HG03039 (cell line): ENCODE measurements around the gene CAMK2B.

Experiments
- ATAC-seq: cut with Tn5 transposase; IDR thresholded peaks from one replicate; pipeline ENCODE4 v1.9.1; 2021; ENCODE audit warnings: mild to moderate bottlenecking, moderate library complexity; ENCODE audit not compliant: unreplicated experiment

CAMK2B gene

GRCh38 chr7:44325201-44325671, at the start of gene CAMK2B:
Gene CAMK2B, minus strand, starts transcription at chr7:44325594. Its CDS starts 173 bp downstream, at chr7:44325421.
- ATAC-seq, result no peak

GRCh38 chr7:44374007-44374763, 48.8 kb upstream of the CAMK2B start:
- ATAC-seq, result no peak

- ATAC-seq, result no peak
These were observed 48.0 kb upstream of the CAMK2B start for GRCh38 chr7:44373418-44373740.

- ATAC-seq, result no peak
These were observed 47.4 kb upstream of the CAMK2B start for GRCh38 chr7:44372560-44373417.

GRCh38 chr7:44368885-44369284, 43.5 kb upstream of the CAMK2B start:
- no peak for ATAC-seq

GRCh38 chr7:44368455-44368854, 43.1 kb upstream of the CAMK2B start:
- ATAC-seq, result no peak

GRCh38 chr7:44367475-44368043, 42.2 kb upstream of the CAMK2B start:
- ATAC-seq, result no peak

GRCh38 chr7:44366986-44367385, 41.6 kb upstream of the CAMK2B start:
- ATAC-seq, result no peak

GRCh38 chr7:44353668-44354067, 28.3 kb upstream of the CAMK2B start:
- ATAC-seq, result no peak

GRCh38 chr7:44348851-44349781, 23.7 kb upstream of the CAMK2B start:
- ATAC-seq, result no peak

- ATAC-seq, result no peak
These were observed 22.9 kb upstream of the CAMK2B start for GRCh38 chr7:44348300-44348699.

- ATAC-seq, result no peak
These were observed 22.2 kb upstream of the CAMK2B start for GRCh38 chr7:44347546-44348114.

GRCh38 chr7:44346063-44346462, 20.7 kb upstream of the CAMK2B start:
- no peak for ATAC-seq

- ATAC-seq, result no peak
These were observed 16.0 kb upstream of the CAMK2B start for GRCh38 chr7:44341401-44341800.

- no peak for ATAC-seq
These were observed 13.2 kb upstream of the CAMK2B start for GRCh38 chr7:44338600-44338999.

GRCh38 chr7:44336491-44336890, 11.1 kb upstream of the CAMK2B start:
- ATAC-seq, result no peak

- ATAC-seq, result no peak
These were observed 9.8 kb upstream of the CAMK2B start for GRCh38 chr7:44335184-44335583.

- no peak for ATAC-seq
These were observed 9.3 kb upstream of the CAMK2B start for GRCh38 chr7:44334734-44335097.

- no peak for ATAC-seq
These were observed 8.7 kb upstream of the CAMK2B start for GRCh38 chr7:44333911-44334733.

- ATAC-seq, result no peak
These were observed 6.3 kb upstream of the CAMK2B start for GRCh38 chr7:44331682-44332081.
